ENCODE results near the gene RERE.

GRCh38 chr1:8706291-8706690, 111.1 kb downstream of the RERE start:
- TF ChIP-seq, protein P1, sequence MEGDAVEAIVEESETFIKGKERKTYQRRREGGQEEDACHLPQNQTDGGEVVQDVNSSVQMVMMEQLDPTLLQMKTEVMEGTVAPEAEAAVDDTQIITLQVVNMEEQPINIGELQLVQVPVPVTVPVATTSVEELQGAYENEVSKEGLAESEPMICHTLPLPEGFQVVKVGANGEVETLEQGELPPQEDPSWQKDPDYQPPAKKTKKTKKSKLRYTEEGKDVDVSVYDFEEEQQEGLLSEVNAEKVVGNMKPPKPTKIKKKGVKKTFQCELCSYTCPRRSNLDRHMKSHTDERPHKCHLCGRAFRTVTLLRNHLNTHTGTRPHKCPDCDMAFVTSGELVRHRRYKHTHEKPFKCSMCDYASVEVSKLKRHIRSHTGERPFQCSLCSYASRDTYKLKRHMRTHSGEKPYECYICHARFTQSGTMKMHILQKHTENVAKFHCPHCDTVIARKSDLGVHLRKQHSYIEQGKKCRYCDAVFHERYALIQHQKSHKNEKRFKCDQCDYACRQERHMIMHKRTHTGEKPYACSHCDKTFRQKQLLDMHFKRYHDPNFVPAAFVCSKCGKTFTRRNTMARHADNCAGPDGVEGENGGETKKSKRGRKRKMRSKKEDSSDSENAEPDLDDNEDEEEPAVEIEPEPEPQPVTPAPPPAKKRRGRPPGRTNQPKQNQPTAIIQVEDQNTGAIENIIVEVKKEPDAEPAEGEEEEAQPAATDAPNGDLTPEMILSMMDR (conservative IDR thresholded peaks at IDR 0.05): no peak
- no peak for TF ChIP-seq ZFX (IDR thresholded peaks at IDR 0.05)

Measured in C4-2B (cell line).